H9 (cell line): ENCODE measurements around the gene TSPO2. TPM values are rescaled to one million over a fixed set of nuclear protein-coding genes. Genes with fewer than 3 reads are reported as not detected.
A peak's percentile ranks its signal among the peaks of the same experiment; 100 is the strongest.

Experiments
- DNase-seq: peaks from one replicate; pipeline ENCODE4 v3.0.0-alpha.2; 2017
- H2AFZ ChIP-seq: one replicate; pipeline ENCODE4 v1.6.1; 2013; ENCODE audit warnings: mild to moderate bottlenecking, low read length, control low read depth, moderate library complexity
- H2AK5ac ChIP-seq: 2 replicates; pipeline ENCODE4 v1.6.1; 2013; ENCODE audit warnings: low read length, control low read depth, mixed read lengths; ENCODE audit not compliant: insufficient read length
- H2BK120ac ChIP-seq: one replicate; pipeline ENCODE4 v1.6.1; 2013; ENCODE audit warnings: low read depth, mild to moderate bottlenecking, low read length, control low read depth, inconsistent platforms; ENCODE audit not compliant: poor library complexity, severe bottlenecking
- H2BK12ac ChIP-seq: 2 replicates; pipeline ENCODE4 v1.6.1; 2013; ENCODE audit warnings: low read length, control low read depth, mixed read lengths, low read depth; ENCODE audit not compliant: insufficient read length
- H2BK15ac ChIP-seq: 2 replicates; pipeline ENCODE4 v1.6.1; 2013; ENCODE audit warnings: low read depth, low read length, control low read depth
- H2BK20ac ChIP-seq: one replicate; pipeline ENCODE4 v1.6.1; 2013; ENCODE audit warnings: low read depth, mild to moderate bottlenecking, low read length, control low read depth, inconsistent platforms; ENCODE audit not compliant: poor library complexity, severe bottlenecking
- H2BK5ac ChIP-seq: 2 replicates; pipeline ENCODE4 v1.6.1; 2013; ENCODE audit warnings: low read length, control low read depth, mixed read lengths; ENCODE audit not compliant: insufficient read length
- H3K14ac ChIP-seq: 2 replicates; pipeline ENCODE4 v1.6.1; 2013; ENCODE audit warnings: low read length, control low read depth; ENCODE audit not compliant: insufficient read depth
- H3K18ac ChIP-seq: 2 replicates; pipeline ENCODE4 v1.6.1; 2013; ENCODE audit warnings: low read depth, mild to moderate bottlenecking, mixed read lengths, low read length, control low read depth; ENCODE audit not compliant: insufficient read length
- H3K23ac ChIP-seq: 2 replicates; pipeline ENCODE4 v1.6.1; 2013; ENCODE audit warnings: low read length, control low read depth, mixed read lengths, low read depth; ENCODE audit not compliant: insufficient read length
- H3K23me2 ChIP-seq: 2 replicates; pipeline ENCODE4 v1.6.1; 2013; ENCODE audit warnings: low read depth, mild to moderate bottlenecking, mixed read lengths, low read length, control low read depth; ENCODE audit not compliant: insufficient read length, poor library complexity, severe bottlenecking
- H3K27ac ChIP-seq: 2 replicates; pipeline ENCODE4 v1.5.1; 2013; ENCODE audit warnings: low read length, control low read depth, mixed read lengths, low read depth; ENCODE audit not compliant: insufficient read length
- H3K27me3 ChIP-seq: 2 replicates; pipeline ENCODE4 v1.6.1; 2013; ENCODE audit warnings: low read length, control low read depth, inconsistent platforms; ENCODE audit not compliant: insufficient read depth
- H3K4ac ChIP-seq: 2 replicates; pipeline ENCODE4 v1.6.1; 2013; ENCODE audit warnings: low read depth, mild to moderate bottlenecking, control low read depth, inconsistent platforms, low read length, moderate library complexity
- H3K4me1 ChIP-seq: 2 replicates; pipeline ENCODE4 v1.6.1; 2013; ENCODE audit warnings: low read length, control low read depth, inconsistent platforms; ENCODE audit not compliant: insufficient read depth
- H3K4me2 ChIP-seq: 2 replicates; pipeline ENCODE4 v1.6.1; 2013; ENCODE audit warnings: low read length, control low read depth, mixed read lengths; ENCODE audit not compliant: insufficient read length, insufficient read depth
- H3K56ac ChIP-seq: 2 replicates; pipeline ENCODE4 v1.6.1; 2013; ENCODE audit warnings: low read depth, mild to moderate bottlenecking, mixed read lengths, low read length, control low read depth; ENCODE audit not compliant: insufficient read length
- H3K79me1 ChIP-seq: 2 replicates; pipeline ENCODE4 v1.6.1; 2013; ENCODE audit warnings: low read depth, mild to moderate bottlenecking, moderate library complexity, low read length, control low read depth, inconsistent platforms; ENCODE audit not compliant: insufficient read depth, poor library complexity, severe bottlenecking
- H3K79me2 ChIP-seq: 2 replicates; pipeline ENCODE4 v1.6.1; 2013; ENCODE audit warnings: low read length, control low read depth, inconsistent platforms; ENCODE audit not compliant: insufficient read depth
- H3K9ac ChIP-seq: 2 replicates; pipeline ENCODE4 v1.6.1; 2013; ENCODE audit warnings: low read length, control low read depth, mixed read lengths; ENCODE audit not compliant: insufficient read length; ENCODE audit errors: extremely low read depth
- H3K9me3 ChIP-seq: one replicate; pipeline ENCODE4 v1.6.1; 2013; ENCODE audit warnings: low read depth, low read length, inconsistent platforms; ENCODE audit not compliant: control insufficient read depth
- H3T11ph ChIP-seq: one replicate; pipeline ENCODE4 v1.6.1; 2013; ENCODE audit warnings: mild to moderate bottlenecking, low read length, control low read depth, inconsistent platforms
- H4K20me1 ChIP-seq: one replicate; pipeline ENCODE4 v1.6.1; 2013; ENCODE audit not compliant: control insufficient read depth, insufficient read length, insufficient read depth
- H4K5ac ChIP-seq: 2 replicates; pipeline ENCODE4 v1.6.1; 2013; ENCODE audit warnings: low read depth, mild to moderate bottlenecking, mixed read lengths, low read length, control low read depth; ENCODE audit not compliant: insufficient read length
- H4K8ac ChIP-seq: replicated peaks from 2 replicates; pipeline ENCODE4 v1.6.1; 2013; ENCODE audit warnings: low read length, control low read depth, mixed read lengths, low read depth; ENCODE audit not compliant: insufficient read length
- H4K91ac ChIP-seq: 2 replicates; pipeline ENCODE4 v1.6.1; 2013; ENCODE audit warnings: low read depth, mild to moderate bottlenecking, moderate library complexity, mixed read lengths, low read length, control low read depth; ENCODE audit not compliant: insufficient read length
- H3K27ac Mint-ChIP-seq, 3 experiments: 2 replicates in 2 of 3; 3 replicates in 1 of 3; pipeline ENCODE4 v1.8.0; 2020 to 2021; ENCODE audit warnings: mixed read lengths in 3 of 3, mild to moderate bottlenecking in 1 of 3, moderate library complexity in 1 of 3
- H3K27me3 Mint-ChIP-seq: 2 replicates; pipeline ENCODE4 v1.8.0; 2021; ENCODE audit warnings: low read depth, mild to moderate bottlenecking, moderate library complexity, mixed read lengths
- H3K36me3 Mint-ChIP-seq, 3 experiments: 2 replicates in 2 of 3; 3 replicates in 1 of 3; pipeline ENCODE4 v1.8.0; 2020 to 2021; ENCODE audit warnings: low read depth in 3 of 3, mixed read lengths in 3 of 3; ENCODE audit not compliant: insufficient read depth in 1 of 3
- H3K4me1 Mint-ChIP-seq, 2 experiments: 2 replicates each; pipeline ENCODE4 v1.8.0; 2020; ENCODE audit warnings: mixed read lengths in 2 of 2
- H3K4me3 Mint-ChIP-seq, 2 experiments: 2 replicates in 1 of 2; 3 replicates in 1 of 2; pipeline ENCODE4 v1.8.0; 2020 to 2021; ENCODE audit warnings: mild to moderate bottlenecking in 2 of 2, mixed read lengths in 2 of 2, moderate library complexity in 1 of 2
- H3K9me3 Mint-ChIP-seq, 2 experiments: 2 replicates in 1 of 2; 3 replicates in 1 of 2; pipeline ENCODE4 v1.8.0; 2020; ENCODE audit warnings: mild to moderate bottlenecking in 2 of 2, mixed read lengths in 2 of 2, moderate library complexity in 1 of 2
- CTCF ChIP-seq: fragments of 200-600 bp; sonication (generic); conservative IDR thresholded peaks from 3 replicates; pipeline ENCODE4 v1.8.0; 2021; ENCODE audit warnings: antibody characterized with exemption, mild to moderate bottlenecking
- WGBS: extraction: QIAGEN DNeasy Blood & Tissue Kit; methylation state at CpG from one replicate; pipeline ENCODE4 v1.1.7; 2013; ENCODE audit warnings: missing lambda C conversion rate, low lambda C conversion rate, mixed read lengths; ENCODE audit not compliant: insufficient read length; ENCODE audit errors: extremely low coverage; 5-methylcytosine and 5-hydroxymethylcytosine counted together
- total RNA-seq: library from RNA; stranded (reverse); gene quantifications from 2 replicates; pipeline ENCODE4 v1.2.1, GENCODE V29; 2021

TSPO2 gene
- total RNA-seq, 1 experiment from 2014 or later: not detected

DNA sequence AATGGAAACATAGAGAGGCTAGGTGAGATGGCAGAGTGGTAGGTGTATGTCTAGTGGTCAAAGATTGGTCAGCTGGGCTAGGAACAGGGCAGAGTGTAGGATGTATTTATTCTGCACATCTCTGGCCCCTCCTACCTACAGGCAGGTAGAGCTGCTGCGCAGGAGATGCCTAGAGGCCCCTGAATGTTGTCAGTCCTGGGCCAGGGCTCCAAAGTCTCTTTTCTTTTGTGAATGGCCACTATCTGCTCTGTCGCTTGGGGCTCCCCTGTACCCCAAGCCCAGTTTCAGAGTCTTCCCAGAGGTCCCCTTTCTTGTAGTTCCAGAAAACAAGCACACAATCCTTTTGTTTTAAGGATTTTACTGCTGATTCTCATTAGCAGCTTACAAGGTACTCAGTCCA is 5.0 kb downstream of the TSPO2 start:
- no peak overlapping the region for H3K18ac ChIP-seq
- H3K9ac ChIP-seq: no peak overlapping the region
- H2BK5ac ChIP-seq: no peak overlapping the region
- DNase-seq: no peak
- no peaks in the 10 kb centered on the region for H3K27me3 ChIP-seq
- H3K4ac ChIP-seq: no peak overlapping the region
- Mint-ChIP-seq H3K4me1 (peaks cover 11 to 15% of the 10 kb centered on the region in 2 experiments), H3K4me3 (no peak overlapping the region), H3K9me3 (no peaks in the 10 kb centered on the region), H3K27ac (0 out of 7 replicates have a peak overlapping the region, but pooled peaks of 1 of the 3 experiments have one; percentile 33), H3K36me3 (no peaks in the 10 kb centered on the region; a peak in 2 of 7 replicates), H3K27me3 (no peaks in the 10 kb centered on the region; the same call in 1 of the 2 replicates)
- H3K9me3 ChIP-seq: no peaks in the 10 kb centered on the region
- no CpG with 5 or more reads among the region's 2 CpGs for WGBS
- no peaks in the 10 kb centered on the region for H3K79me2 ChIP-seq
- H3K4me2 ChIP-seq: no peak overlapping the region
- no peak overlapping the region for H3K56ac ChIP-seq
- no peak overlapping the region for H2AFZ ChIP-seq
- H2BK120ac ChIP-seq: no peak overlapping the region
- H2BK12ac ChIP-seq: no peak overlapping the region
- H3K27ac ChIP-seq: no peak overlapping the region
- no peaks in the 10 kb centered on the region for H3K79me1 ChIP-seq
- H3T11ph ChIP-seq: no peak overlapping the region
- H3K23me2 ChIP-seq: no peaks in the 10 kb centered on the region
- no peak for TF ChIP-seq CTCF
- peaks cover 7% of the 10 kb centered on the region; the same call in 1 of the 2 replicates for H3K4me1 ChIP-seq
- H2BK20ac ChIP-seq: no peak overlapping the region
- no peak overlapping the region for H2BK15ac ChIP-seq
- H4K20me1 ChIP-seq: no peaks in the 10 kb centered on the region
- no peak overlapping the region for H2AK5ac ChIP-seq
- H4K5ac ChIP-seq: no peak overlapping the region
- no peak overlapping the region for H4K8ac ChIP-seq
- no peak overlapping the region for H4K91ac ChIP-seq
- no peak overlapping the region for H3K14ac ChIP-seq
- H3K23ac ChIP-seq: no peak overlapping the region
